Measurements from ENCODE around the gene TBX20. TPM values are rescaled to one million over a fixed set of nuclear protein-coding genes. Genes with fewer than 3 reads are reported as not detected.
A peak's percentile ranks its signal among the peaks of the same experiment; 100 is the strongest.
"Not testable (repeated sequence)": the region's sequence is repeated elsewhere in the genome, so short reads cannot be mapped to it uniquely, and the experiment has no call there.

Gene TBX20
- total RNA-seq, 1 experiment from 2014 or later = 2.5 TPM

GRCh38 chr7:35186751-35187150 lies 67.1 kb downstream of the TBX20 start:
- in situ Hi-C loops (cut with HindIII; ENCODE audit: low pct_unique_long_range_greater_than_20kb, low sequenced_read_pairs); DNase-seq (ENCODE audit: low read depth, low spot score): not testable (repeated sequence)

DNA sequence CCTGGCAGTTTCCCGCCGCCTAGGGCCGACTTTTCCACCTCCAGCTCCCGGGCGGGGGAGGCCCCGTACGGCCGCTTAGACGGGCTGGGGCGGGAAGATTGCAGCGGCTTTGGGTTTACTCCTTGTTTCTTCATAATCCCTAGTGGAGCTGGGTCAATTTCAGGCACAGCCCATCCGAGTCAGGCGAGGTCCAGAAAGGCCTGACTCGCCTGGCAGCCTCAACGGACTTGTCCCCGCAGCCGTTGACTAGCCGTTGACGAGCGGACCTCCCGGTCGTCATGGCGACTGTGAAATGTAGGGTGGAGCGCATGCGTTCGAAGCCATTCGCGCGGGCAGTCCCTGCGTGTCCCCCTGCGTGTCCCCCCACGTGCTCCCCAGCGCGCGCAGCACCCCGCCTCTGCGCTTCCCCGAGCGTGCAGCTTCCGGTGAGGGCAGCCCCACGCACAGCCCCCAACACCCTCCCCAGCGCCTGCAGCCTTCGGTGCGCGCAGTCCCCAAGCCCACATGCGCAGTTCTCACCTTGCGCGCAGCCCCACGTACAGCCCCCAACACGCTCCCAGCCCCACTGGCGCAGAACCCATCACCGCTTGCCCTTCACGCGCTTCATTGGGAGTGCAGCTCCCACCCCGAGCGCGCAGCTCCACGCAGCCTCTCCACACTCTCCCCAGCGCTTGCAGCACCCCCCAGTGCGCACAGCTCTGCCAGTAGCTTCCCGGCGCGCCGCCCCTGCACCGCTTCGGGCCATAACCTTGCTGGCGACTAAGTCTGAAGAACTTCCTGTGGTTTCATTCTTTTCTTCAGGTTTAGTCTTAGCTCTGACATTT lies 67.8 kb downstream of the TBX20 start:
- in situ Hi-C loops (cut with HindIII; ENCODE audit: low pct_unique_long_range_greater_than_20kb, low sequenced_read_pairs) = no loop called here
- DNase-seq (ENCODE audit: low read depth, low spot score) = peak; percentile 81

DNA sequence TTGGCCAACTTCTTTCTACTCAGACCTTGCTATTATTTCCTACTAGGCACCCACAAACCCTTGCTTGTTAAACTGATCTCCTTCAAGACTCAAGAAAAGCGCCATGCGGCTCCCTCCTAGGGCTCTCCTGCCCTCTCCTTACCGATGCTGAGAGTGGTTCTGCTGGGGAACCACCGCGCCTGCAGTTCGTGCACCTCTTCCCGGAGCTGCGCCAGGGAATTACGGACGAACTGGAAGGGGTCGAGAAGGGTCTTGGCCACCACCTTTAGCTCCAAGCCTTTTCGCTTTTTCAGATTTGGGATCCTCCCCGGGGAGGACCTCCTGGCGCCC lies 68.4 kb downstream of the TBX20 start:
- DNase-seq (ENCODE audit: low read depth, low spot score); in situ Hi-C loops (cut with HindIII; ENCODE audit: low pct_unique_long_range_greater_than_20kb, low sequenced_read_pairs): not testable (repeated sequence)

DNA sequence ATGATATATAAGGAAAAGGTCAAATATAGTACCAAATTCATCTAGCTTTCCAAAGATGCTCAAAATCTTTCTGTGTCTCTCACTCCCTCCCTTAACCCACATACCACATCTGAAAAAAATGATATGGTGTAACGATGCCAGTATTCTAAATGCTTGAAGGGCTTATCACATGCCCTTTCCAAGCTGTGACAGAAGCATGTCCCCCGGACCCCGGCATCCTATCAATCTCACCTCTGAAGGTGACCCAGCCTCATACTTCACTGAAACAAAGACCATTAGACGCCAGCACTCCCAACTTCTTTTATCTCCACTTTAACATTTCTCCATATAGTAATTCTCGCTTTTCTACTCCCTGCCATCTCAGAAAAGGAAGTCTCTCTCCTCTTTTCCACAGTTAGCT lies 68.9 kb downstream of the TBX20 start:
- DNase-seq (ENCODE audit: low read depth, low spot score); in situ Hi-C loops (cut with HindIII; ENCODE audit: low pct_unique_long_range_greater_than_20kb, low sequenced_read_pairs): not testable (repeated sequence)

DNA sequence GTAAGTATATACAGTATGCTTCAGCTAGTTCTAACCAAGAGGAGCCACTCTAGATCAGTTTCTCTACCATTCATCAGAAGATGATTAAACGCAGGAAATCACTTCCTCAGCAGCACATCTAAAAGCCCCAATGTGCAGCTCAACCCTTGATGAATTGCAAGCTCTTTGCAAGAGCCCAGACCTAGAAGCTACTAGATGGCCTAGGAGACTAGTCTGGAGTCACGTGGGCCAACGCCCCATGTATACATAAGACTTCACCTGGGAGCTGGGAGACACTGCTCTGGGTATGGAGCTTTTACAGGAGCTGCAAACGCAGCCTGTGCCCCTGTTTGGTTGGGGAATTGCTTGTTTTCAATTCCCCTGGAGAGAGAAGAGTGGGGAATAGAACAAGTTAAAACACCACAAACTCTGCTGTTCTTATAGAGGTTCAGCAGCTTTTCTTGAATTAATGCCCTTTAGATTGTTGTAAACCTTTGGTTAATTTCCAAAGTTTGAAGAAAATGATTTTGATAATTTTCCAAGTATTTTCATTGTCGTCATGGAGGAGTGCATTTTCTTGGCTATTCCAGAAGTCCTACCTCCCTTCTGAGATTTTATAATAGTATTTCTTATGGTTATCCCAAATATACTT lies 69.9 kb downstream of the TBX20 start:
- DNase-seq (ENCODE audit: low read depth, low spot score) = peak; percentile 54
- in situ Hi-C loops (cut with HindIII; ENCODE audit: low pct_unique_long_range_greater_than_20kb, low sequenced_read_pairs) = not testable (repeated sequence)

GRCh38 chr7:35180665-35181064 lies 73.2 kb downstream of the TBX20 start:
- in situ Hi-C loops (cut with HindIII; ENCODE audit: low pct_unique_long_range_greater_than_20kb, low sequenced_read_pairs) = not testable (repeated sequence)

DNA sequence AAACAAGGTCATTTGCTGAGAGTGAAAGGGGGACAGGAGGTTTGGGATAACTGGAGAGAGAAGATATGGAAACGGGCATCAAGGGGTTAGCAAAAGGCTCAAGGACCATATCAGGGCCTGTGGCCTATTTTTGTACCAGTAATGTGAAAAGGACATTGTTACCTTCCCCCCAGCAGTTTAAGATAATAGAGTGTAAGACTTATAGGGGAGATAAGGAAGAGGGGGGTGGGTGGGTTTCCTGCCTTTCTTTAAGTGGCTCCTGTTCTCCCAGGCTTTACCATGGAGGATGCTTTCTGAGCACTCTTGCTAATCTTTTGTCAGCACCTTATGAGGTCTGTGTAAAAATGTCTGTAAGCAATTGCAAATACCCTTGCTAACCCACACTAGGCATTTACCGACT lies 80.7 kb downstream of the TBX20 start:
- DNase-seq (ENCODE audit: low read depth, low spot score); in situ Hi-C loops (cut with HindIII; ENCODE audit: low pct_unique_long_range_greater_than_20kb, low sequenced_read_pairs): not testable (repeated sequence)

More at GRCh38 chr7:35180665-35181064, 73.2 kb downstream of the TBX20 start:
- not testable (repeated sequence) for DNase-seq (ENCODE audit: low read depth, low spot score)

GRCh38 chr7:35172131-35172530 lies 81.8 kb downstream of the TBX20 start:
- DNase-seq (ENCODE audit: low read depth, low spot score); in situ Hi-C loops (cut with HindIII; ENCODE audit: low pct_unique_long_range_greater_than_20kb, low sequenced_read_pairs): not testable (repeated sequence)

DNA sequence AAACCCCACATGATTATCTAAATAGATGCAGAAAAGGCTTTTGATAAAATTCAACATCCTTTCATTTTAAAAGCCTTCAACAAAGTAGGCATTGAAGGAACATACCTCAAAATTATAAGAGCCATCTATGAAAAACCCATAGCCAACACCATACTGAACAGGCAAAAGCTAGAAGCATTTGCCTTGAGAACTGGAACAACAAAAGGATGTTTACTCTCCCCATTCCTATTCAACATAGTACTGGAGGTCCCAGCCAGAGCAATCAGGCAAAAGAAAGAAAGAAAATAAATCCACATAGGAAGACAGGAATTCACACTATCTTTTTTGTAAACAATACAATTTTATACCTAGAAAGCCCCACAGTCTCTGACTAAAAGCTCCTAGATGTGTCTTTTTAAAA lies 86.2 kb downstream of the TBX20 start:
- DNase-seq (ENCODE audit: low read depth, low spot score); in situ Hi-C loops (cut with HindIII; ENCODE audit: low pct_unique_long_range_greater_than_20kb, low sequenced_read_pairs): not testable (repeated sequence)

- DNase-seq (ENCODE audit: low read depth, low spot score); in situ Hi-C loops (cut with HindIII; ENCODE audit: low pct_unique_long_range_greater_than_20kb, low sequenced_read_pairs): not testable (repeated sequence)
Measured at GRCh38 chr7:35167158-35167557, 86.7 kb downstream of the TBX20 start.

- in situ Hi-C loops (cut with HindIII; ENCODE audit: low pct_unique_long_range_greater_than_20kb, low sequenced_read_pairs) = not testable (repeated sequence)
- peak; percentile 49 for DNase-seq (ENCODE audit: low read depth, low spot score)
Measured at GRCh38 chr7:35161059-35161740, 92.7 kb downstream of the TBX20 start.

Other genes starting within 250 kb of the TBX20 start
- 92.8 and 132 TPM in 2 replicates for gene DPY19L1, start 216.6 kb downstream of the TBX20 start, total RNA-seq (2014; rRNA removed; shearing (Covaris generic))